ENCODE results near the gene UIMC1. TPM values are rescaled to one million over a fixed set of nuclear protein-coding genes. Genes with fewer than 3 reads are reported as not detected.

UIMC1 gene
- total and polyA plus RNA-seq, 2 of the 4 experiments (the other 2 are of a cell fraction): 19.5 to 27.6 TPM

DNA sequence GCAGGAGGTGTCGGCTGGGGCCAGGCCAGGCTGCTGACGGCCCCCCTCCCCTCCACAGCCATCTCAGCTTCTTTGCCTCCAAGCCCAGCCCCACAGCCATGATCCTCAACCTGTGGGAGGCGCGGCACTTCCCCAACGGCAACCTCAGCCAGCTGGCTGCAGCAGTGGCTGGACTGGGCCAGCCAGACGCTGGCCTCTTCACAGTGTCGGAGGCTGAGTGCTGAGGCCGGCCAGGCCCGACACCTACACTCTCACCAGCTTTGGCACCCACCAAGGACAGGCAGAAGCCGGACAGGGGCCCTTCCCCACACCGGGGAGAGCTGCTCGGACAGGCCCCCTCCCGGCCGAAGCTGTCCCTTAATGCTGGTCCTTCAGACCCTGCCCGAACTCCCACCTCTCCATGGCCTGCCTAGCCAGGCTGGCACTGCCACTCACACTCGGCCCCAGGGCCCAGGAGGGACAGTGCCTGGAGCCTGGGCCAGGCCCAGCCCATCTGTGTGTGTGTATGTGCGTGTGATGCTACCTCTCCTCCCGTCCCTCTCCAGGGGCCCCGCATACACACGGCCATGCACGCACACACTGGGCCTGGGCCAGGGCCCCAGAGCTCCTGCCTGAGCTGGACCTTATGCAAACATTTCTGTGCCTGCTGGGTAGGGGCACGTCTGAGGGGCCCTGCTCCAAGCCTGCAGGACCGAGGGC, 126.8 kb downstream of the UIMC1 start:
- no peak overlapping the region for H3K18ac ChIP-seq (ENCODE audit: low read depth, low read length)
- H3K4me2 ChIP-seq (ENCODE audit: low read depth, low read length): no peak overlapping the region
- intact Hi-C loops (cut with micrococcal nuclease): no loop called here
- peaks cover 63% of the 10 kb centered on the region for H3K27me3 ChIP-seq (ENCODE audit: control insufficient read depth, insufficient read depth, low read length)
- no peak overlapping the region for H2AK5ac ChIP-seq (ENCODE audit: low read depth, low read length)
- dilution Hi-C loops (cut with HindIII; ENCODE audit: low sequenced_read_pairs, unreplicated experiment): no loop called here
- no peaks in the 10 kb centered on the region for H3K4me1 ChIP-seq (ENCODE audit: control insufficient read depth, insufficient read depth, low read length)
- no peak overlapping the region for H3K9ac ChIP-seq (ENCODE audit: low read depth, low read length)
- no peak overlapping the region for H3K4ac ChIP-seq (ENCODE audit: low read depth, low read length)
- ChIA-PET POLR2A (ENCODE audit: unreplicated experiment) (no interaction called here), CTCF (no interaction called here)
- no peak overlapping the region for H3K56ac ChIP-seq (ENCODE audit: extremely low read depth, insufficient read depth, low read length)
- 52% methylated on average over 8 of the region's 23 CpGs; no CpG with 5 or more reads in 1 of the 2 experiments for WGBS, 2 experiments (ENCODE audit: extremely low coverage in 2 of 2, insufficient read length in 1 of 2)
- no peak overlapping the region for H4K91ac ChIP-seq (ENCODE audit: insufficient read depth, low read depth, low read length)
- no peak overlapping the region for H2BK15ac ChIP-seq (ENCODE audit: low read depth, low read length)
- no peak overlapping the region for H2BK5ac ChIP-seq (ENCODE audit: low read depth, low read length, poor library complexity, severe bottlenecking)
- no peaks in the 10 kb centered on the region for H3K9me3 ChIP-seq (ENCODE audit: control insufficient read depth, insufficient read depth, low read length)
- H4K5ac ChIP-seq (ENCODE audit: low read depth, low read length): no peak overlapping the region
- no peaks in the 10 kb centered on the region for H3K9me1 ChIP-seq (ENCODE audit: insufficient read depth, low read length)
- in situ Hi-C loops (cut with MboI; ENCODE audit: low sequenced_read_pairs): no loop called here
- no peak overlapping the region for H4K8ac ChIP-seq (ENCODE audit: low read depth in 2 of 2, low read length in 2 of 2)
- H3K27ac ChIP-seq (ENCODE audit: insufficient read depth, low read length): no peak overlapping the region
- no peak overlapping the region for H2BK120ac ChIP-seq (ENCODE audit: low read depth, low read length)
- H3K79me1 ChIP-seq (ENCODE audit: low read depth in 1 of 2, low read length in 2 of 2): no peaks in the 10 kb centered on the region
- no peaks in the 10 kb centered on the region for H3K36me3 ChIP-seq (ENCODE audit: control insufficient read depth, insufficient read depth, low read length)
- no peak overlapping the region for H2AK9ac ChIP-seq (replicated peaks; ENCODE audit: low read depth, low read length, poor library complexity)
- no peak overlapping the region for H3K14ac ChIP-seq (replicated peaks; ENCODE audit: low read depth, low read length)
- no peaks in the 10 kb centered on the region for H4K20me1 ChIP-seq (ENCODE audit: insufficient read depth, low read length)
- no TSS peak for BruUV-seq (replicated peaks)
- ATAC-seq (ENCODE audit: low read depth) (no peak), DNase-seq (no peak)
- TF ChIP-seq NFE2L2 (IDR thresholded peaks at IDR 0.05; ENCODE audit: low read depth, low read length): no peak
- no peak for TF ChIP-seq RAD21 (IDR thresholded peaks at IDR 0.05; ENCODE audit: low read length)
- no peak for TF ChIP-seq FOS (IDR thresholded peaks at IDR 0.05; ENCODE audit: low read depth, low read length)
- no peak for TF ChIP-seq MAFK (IDR thresholded peaks at IDR 0.05; ENCODE audit: low read depth, low read length)
- no peak for TF ChIP-seq BHLHE40 (IDR thresholded peaks at IDR 0.05; ENCODE audit: low read depth, low read length)
- TF ChIP-seq, protein P1, sequence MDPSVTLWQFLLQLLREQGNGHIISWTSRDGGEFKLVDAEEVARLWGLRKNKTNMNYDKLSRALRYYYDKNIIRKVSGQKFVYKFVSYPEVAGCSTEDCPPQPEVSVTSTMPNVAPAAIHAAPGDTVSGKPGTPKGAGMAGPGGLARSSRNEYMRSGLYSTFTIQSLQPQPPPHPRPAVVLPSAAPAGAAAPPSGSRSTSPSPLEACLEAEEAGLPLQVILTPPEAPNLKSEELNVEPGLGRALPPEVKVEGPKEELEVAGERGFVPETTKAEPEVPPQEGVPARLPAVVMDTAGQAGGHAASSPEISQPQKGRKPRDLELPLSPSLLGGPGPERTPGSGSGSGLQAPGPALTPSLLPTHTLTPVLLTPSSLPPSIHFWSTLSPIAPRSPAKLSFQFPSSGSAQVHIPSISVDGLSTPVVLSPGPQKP (IDR thresholded peaks at IDR 0.05; ENCODE audit: borderline replicate concordance, low read depth, low read length): no peak
- TF ChIP-seq SMC3 (IDR thresholded peaks at IDR 0.05; ENCODE audit: low read depth, low read length): no peak
- TF ChIP-seq RCOR1 (IDR thresholded peaks at IDR 0.05; ENCODE audit: insufficient replicate concordance, low read length): no peak
- no peak for TF ChIP-seq CHD1 (IDR thresholded peaks at IDR 0.05; ENCODE audit: low read depth, low read length)
- no peak for TF ChIP-seq MXI1 (IDR thresholded peaks at IDR 0.05; ENCODE audit: borderline replicate concordance, low read depth, low read length)
- no peak for TF ChIP-seq POLR2A (IDR thresholded peaks at IDR 0.05; ENCODE audit: low read depth, low read length)
- no peak for TF ChIP-seq CEBPB (IDR thresholded peaks at IDR 0.05; ENCODE audit: low read depth, low read length)
- TF ChIP-seq, protein P2, sequence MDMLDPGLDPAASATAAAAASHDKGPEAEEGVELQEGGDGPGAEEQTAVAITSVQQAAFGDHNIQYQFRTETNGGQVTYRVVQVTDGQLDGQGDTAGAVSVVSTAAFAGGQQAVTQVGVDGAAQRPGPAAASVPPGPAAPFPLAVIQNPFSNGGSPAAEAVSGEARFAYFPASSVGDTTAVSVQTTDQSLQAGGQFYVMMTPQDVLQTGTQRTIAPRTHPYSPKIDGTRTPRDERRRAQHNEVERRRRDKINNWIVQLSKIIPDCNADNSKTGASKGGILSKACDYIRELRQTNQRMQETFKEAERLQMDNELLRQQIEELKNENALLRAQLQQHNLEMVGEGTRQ (IDR thresholded peaks at IDR 0.05; ENCODE audit: low read depth, low read length): no peak
- TF ChIP-seq MAZ (IDR thresholded peaks at IDR 0.05; ENCODE audit: borderline replicate concordance, low read depth, low read length): no peak
- no peak overlapping the region for H3K23ac ChIP-seq (ENCODE audit: low read depth, low read length)
- H3K4me3 ChIP-seq (ENCODE audit: insufficient read depth, low read depth, low read length): no peak overlapping the region
- no peak overlapping the region for H2BK20ac ChIP-seq (ENCODE audit: low read depth, low read length)
- peak overlapping the region; percentile 32 for H2AFZ ChIP-seq (replicated peaks; ENCODE audit: low read length, poor library complexity)

Measured in IMR-90 (cell line).